D721Med (cell line): ENCODE results near the gene COL4A2.

Experiments used
- DNase-seq: peaks from one replicate; pipeline ENCODE4 v3.0.0; 2011; ENCODE audit warnings: low spot score; ENCODE audit not compliant: insufficient read length
- FAIRE-seq: peaks from 2 replicates; lab custom pipeline; 2011; peaks lifted over from hg19 to GRCh38; lab: Jason Lieb, UNC
- TF ChIP-seq, protein P1 (sequence below): IDR thresholded peaks from 2 replicates; pipeline ENCODE4 v1.5.1; 2012; ENCODE audit warnings: mild to moderate bottlenecking, control low read depth; ENCODE audit not compliant: insufficient read depth; ENCODE audit errors: missing control alignments

The COL4A2 gene

DNA sequence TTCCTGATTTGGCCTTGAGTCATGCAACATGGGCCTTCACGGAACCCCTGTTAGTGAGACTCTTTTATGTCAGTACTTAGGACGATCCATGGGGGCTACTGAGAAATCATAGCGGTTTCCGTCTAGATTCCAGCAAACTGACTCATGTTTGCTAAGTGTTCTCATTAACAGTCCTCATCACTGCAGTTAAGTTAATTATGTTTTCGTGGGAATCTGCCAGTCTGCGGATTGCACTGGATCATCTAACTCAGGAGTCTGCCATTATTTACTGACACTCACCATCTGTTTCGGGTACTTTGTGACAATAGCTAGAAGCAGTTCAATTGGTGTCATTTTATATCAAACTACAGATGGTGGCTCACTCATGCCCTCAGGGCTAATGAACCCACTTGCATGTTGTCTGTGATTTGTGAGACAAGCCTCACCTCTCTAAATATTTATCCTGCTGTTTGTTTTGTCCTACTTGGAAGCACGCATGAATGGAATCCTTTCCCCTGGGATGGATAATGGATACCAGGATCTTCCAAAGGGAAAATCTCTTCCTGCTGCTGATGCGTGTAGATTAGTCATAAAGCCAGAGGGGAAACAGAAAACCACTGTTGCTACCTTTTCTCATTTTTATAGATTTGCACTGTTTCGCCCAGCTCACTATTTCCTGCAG is 192.7 kb downstream of the COL4A2 start:
- DNase-seq (no peak), FAIRE-seq (peak; percentile 66)
- TF ChIP-seq, protein P1, sequence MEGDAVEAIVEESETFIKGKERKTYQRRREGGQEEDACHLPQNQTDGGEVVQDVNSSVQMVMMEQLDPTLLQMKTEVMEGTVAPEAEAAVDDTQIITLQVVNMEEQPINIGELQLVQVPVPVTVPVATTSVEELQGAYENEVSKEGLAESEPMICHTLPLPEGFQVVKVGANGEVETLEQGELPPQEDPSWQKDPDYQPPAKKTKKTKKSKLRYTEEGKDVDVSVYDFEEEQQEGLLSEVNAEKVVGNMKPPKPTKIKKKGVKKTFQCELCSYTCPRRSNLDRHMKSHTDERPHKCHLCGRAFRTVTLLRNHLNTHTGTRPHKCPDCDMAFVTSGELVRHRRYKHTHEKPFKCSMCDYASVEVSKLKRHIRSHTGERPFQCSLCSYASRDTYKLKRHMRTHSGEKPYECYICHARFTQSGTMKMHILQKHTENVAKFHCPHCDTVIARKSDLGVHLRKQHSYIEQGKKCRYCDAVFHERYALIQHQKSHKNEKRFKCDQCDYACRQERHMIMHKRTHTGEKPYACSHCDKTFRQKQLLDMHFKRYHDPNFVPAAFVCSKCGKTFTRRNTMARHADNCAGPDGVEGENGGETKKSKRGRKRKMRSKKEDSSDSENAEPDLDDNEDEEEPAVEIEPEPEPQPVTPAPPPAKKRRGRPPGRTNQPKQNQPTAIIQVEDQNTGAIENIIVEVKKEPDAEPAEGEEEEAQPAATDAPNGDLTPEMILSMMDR: no peak

DNA sequence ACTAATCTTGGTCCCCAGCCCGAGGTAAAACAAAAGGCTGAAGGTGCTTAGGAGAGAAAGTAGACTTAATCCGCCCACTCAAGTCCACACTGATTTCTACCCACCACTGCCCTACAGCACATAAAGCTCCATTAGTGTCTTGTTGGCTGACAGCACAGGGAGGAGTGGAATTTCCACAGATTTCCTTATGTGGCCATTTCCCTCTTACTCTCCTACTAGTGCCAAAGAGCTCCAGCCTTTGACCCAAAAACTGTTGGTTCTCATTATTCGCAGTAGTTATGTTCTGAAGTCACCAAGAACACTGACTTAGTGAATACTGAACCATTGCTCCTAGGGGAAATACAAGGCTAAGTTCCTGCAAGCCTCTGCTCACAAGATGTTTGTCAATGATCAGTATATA is 193.3 kb downstream of the COL4A2 start:
- DNase-seq (no peak), FAIRE-seq (no peak)
- TF ChIP-seq, protein P1: no peak

DNA sequence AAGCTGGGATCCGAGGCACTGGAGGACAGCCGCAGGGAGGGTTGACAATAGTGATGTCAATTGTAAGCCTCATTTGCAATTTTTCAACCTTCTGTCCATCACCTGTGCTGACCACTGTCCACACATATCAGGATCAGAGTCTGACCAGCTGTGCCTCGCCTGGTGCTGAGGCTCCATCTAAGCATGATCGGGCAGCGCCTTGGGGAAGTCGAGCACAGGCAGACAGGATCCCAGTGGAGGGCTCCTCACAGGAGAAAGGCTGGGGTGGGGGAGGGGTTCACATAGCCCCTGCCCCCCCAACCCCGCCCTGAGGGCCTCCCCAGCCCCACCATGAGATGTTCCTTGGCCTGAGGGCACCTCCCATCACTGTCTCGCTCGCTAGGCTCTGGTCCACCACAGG is 194.1 kb downstream of the COL4A2 start:
- TF ChIP-seq, protein P1: no peak
- DNase-seq (no peak), FAIRE-seq (no peak)

DNA sequence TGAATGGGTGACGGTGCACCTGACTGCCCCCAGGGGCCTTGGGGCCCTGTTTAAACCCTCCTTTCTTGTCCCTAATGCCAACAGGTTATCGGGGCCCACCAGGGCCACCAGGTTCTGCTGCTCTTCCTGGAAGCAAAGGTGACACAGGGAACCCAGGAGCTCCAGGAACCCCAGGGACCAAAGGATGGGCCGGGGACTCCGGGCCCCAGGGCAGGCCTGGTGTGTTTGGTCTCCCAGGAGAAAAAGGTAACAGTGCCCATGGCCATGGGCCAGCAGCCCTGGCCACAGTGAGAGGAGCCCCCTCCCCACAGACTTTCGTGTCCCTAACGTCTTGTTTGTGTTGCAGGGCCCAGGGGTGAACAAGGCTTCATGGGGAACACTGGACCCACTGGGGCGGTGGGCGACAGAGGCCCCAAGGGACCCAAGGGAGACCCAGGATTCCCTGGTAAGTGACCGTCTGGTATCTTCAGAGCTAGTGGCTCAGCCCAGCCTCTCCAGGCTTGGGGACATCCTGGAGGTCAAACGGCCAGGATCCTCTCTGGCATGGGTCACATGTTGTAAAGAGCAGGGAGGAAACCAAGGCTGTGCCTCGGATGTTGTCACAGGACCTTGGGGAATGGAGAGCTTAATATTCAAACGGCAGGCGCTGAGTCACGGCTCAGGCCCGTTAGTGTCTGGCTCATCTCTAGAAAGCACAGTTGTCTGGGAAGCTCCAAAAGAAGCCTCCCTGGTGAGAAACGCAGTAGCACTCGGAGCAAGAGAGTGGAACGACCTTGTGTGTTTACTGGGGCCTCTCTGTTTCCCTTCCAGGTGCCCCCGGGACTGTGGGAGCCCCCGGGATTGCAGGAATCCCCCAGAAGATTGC is 196.2 kb downstream of the COL4A2 start:
- FAIRE-seq (no peak), DNase-seq (no peak)
- TF ChIP-seq, protein P1: no peak

DNA sequence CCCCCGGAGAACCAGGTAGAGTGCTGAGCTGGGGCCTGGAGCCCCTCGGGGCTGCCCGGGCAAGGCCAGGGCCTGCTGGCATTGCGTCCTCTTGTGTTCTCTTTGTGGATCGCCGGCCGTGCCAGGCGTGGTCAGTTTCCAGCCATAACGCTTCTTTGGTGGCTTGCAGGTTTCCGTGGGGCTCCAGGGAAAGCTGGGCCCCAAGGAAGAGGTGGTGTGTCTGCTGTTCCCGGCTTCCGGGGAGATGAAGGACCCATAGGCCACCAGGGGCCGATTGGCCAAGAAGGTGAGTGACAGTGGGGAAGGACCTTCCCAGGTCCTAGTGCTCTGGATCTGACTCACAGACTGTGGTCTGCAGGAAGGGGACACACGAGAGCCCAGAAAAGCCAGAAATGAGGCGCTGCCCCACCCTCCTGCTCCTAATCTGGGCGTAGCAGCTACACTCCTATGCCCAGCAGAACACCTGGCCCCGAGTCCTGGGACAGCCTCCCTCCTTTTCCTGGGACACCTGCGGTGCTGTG is 197.0 kb downstream of the COL4A2 start:
- DNase-seq: no peak
- TF ChIP-seq, protein P1: no peak
- FAIRE-seq: no peak

DNA sequence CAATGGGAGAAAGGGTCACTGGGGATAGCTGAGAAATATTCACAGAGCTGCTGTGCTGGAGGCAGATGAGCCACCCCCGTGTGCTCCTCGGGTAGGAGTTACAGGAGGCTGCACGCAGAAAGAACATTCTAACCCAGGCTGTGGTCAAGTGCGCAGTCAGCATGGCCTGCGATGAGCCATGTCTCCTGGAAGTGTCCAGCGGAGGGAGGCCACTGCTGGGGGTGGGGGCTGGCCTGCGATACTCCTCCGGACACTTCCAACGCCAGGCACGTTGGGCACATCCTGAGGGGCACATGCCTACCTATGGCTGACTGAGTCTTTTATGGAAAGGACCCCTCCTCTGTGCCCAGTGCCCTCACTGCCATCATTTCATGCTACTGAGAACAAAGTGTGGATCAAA is 198.5 kb downstream of the COL4A2 start:
- FAIRE-seq (no peak), DNase-seq (no peak)
- TF ChIP-seq, protein P1: no peak
